GM15510 (cell line): ENCODE data around the gene MLXIP.

Experiments
- POLR2A ChIP-seq: IDR thresholded peaks from 3 replicates; pipeline ENCODE4 v1.6.1; 2011; ENCODE audit warnings: borderline replicate concordance; ENCODE audit not compliant: insufficient read length; ENCODE audit errors: extremely low read depth

MLXIP gene

GRCh38 chr12:122045262-122045661 is 33.3 kb upstream of the MLXIP start:
- TF ChIP-seq POLR2A, result no peak

DNA sequence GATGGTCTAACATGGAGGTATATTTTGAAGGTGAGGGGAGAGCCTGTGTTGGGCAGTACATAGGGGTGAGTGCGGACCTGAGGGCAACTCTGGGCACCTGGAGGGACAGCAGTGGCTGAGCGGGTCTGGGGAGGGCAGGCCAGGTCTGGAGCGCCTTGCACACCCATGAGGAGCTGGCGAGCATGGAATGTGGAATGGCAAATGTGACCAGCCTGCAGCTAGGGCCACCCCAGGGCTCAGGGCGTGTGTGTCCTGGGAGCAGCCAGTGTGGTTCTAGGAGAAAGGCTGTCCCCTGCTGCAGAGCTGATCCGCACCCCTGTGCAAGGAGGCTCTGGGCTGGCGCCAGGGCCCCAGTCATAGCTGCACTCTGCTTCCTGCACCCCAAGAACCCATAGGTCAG is 32.4 kb upstream of the MLXIP start:
- TF ChIP-seq POLR2A, result no peak

DNA sequence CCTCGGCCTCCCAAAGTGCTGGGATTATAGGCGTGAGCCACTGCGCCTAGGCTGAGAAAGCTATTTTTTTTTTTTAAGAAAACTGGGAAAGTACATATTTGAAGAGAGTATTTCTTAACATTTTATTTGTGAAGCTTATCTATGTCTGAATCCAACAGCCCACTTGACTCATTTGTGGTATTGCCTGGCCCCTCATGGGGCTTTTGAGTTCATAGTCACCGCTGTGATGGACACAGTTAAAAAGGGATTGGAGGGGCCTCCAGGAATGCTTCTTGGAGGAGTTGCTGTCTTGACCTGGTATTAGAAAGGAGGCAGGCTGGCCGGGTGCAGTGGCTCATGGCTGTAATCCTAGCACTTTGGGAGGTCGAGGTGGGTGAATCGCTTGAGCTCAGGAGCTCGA is 30.4 kb upstream of the MLXIP start:
- no peak for TF ChIP-seq POLR2A

DNA sequence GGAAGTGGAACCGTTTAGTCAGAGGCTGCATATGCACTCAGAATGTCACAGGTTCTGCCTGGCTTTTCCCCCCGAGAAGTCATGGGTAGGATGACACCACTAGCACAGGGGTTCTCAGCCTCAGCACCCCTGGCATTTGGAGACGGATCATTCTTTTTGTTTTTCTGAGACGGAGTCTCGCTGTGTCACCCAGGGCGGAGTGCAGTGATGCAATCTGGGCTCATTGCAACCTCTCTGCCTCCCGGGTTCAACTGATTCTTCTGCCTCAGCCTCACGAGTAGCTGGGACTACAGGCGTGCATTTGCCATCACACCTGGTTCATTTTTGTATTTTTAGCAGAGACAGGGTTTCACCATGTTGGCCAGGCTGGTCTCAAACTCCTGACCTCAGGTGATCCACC is 28.7 kb upstream of the MLXIP start:
- TF ChIP-seq POLR2A, result no peak

GRCh38 chr12:122050706-122051105 is 27.9 kb upstream of the MLXIP start:
- TF ChIP-seq POLR2A, result no peak

DNA sequence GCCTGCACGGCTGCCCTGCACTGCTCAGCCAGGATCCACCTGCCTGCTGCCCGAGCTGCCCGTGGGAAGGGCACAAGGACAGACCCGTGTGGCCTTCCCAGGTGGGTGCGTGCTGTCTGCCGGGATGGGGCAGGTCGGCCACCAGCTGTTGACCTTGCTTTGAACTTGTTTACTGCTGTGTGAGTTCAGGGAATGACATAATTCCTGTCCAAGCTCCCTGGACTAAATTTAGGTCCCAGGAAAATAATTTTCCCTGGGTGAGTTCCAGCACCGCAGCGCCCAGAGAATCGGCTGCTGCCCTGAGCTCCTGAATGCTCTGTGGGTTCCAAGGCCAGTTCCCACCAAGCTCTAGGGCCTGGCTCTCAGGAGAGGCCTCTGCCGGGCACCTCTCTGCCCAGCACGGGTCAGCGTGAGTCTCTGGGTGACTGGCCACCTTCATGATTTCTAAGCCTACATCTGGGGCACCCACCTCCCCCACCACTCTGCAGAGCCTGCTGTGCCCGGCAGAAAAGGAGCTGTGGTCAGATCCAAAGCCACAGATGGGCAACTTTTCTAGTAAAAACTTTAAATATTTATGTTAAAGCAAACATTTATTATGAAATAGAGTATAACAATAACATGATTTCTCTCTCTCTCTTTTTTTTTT is 27.2 kb upstream of the MLXIP start:
- no peak for TF ChIP-seq POLR2A

- no peak for TF ChIP-seq POLR2A
Observed at GRCh38 chr12:122052285-122052684, 26.3 kb upstream of the MLXIP start.

DNA sequence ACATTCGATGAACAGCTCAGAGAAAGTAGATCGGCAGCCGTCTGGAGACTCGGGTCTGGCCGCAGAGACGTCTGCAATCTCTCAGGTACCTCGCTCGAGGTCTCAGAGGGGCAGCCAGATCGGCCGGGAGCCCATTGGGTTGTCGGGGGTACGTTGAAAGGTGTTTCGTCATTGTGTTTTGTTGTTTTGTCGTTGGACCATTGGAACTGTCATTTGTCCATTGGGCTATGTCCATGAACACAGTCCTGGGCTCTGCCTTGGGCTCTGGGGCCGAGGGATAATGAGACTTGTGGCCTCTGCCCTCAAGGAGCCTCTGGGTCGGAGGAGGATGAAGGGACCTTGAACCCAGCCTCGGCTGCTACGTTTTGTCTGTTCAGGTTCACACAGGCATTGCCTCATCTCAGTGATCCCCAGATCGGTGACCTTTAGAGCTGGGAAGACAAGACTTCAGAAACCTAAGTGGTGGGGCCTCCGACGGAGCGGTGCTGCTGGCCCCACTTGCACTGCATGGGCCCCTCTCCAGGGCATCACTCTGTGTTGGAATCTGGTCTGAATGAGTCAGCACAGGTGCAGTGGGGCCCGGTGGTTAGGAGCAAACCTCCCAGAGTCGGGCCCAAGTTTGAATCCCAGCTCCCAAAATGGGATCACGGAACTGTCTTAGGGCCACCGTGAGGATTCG is 23.6 kb upstream of the MLXIP start:
- no peak for TF ChIP-seq POLR2A

- no peak for TF ChIP-seq POLR2A
Observed at GRCh38 chr12:122057007-122057735, 21.4 kb upstream of the MLXIP start.

- no peak for TF ChIP-seq POLR2A
Observed at GRCh38 chr12:122057769-122058168, 20.8 kb upstream of the MLXIP start.

DNA sequence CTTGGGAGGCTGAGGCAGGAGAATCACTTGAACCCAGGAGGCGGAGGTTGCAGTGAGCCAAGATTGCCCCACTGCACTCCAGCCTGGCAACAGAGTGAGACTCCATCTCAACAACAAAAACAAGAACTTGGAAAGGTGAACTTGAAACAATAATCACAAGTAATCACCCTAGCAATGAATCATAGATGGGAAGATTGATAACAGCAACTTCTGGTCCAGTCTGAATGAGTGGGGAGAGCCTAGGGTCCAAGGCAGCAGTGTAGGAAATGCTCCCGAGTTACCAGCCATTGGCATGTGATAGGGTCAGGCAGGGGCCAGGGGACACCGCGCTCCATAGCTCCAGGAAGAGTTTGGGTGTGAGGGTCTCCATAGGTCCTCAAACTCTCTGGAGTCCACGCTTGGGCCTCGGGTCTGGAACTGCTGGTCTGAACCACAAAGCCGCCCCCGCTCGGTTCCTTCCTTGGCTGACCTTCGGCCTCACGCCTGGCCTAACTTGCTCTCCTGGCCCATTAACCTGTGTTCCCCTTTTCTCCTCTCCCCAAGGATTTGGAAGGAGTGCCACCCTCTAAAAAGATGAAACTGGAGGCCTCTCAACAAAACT is 19.9 kb upstream of the MLXIP start:
- TF ChIP-seq POLR2A, result no peak

GRCh38 chr12:122059203-122059960 is 19.2 kb upstream of the MLXIP start:
- no peak for TF ChIP-seq POLR2A

GRCh38 chr12:122060081-122060501 is 18.5 kb upstream of the MLXIP start:
- no peak for TF ChIP-seq POLR2A

DNA sequence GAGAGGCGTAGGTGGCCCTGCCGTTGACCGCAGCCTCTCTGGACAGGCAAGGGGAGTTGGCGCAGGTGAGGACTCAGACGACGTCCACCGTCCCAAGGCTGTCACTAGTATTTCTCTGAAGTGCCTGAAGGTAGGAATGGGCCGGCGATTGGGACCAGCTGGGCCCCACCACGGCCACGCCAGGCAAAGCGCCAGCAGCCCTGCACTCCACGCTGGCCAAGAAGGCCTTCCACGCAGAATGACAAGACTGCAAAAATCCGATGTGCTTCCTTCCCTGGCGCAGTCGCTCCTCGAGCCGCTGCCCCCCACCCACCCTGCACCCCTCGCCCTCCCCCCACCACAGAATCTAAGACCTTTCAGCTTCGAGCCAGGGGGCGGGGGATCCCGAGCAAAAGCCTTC is 17.3 kb upstream of the MLXIP start:
- no peak for TF ChIP-seq POLR2A
